HCT116 (cell line): Measurements from ENCODE around the gene RASAL2. TPM values are rescaled to one million over a fixed set of nuclear protein-coding genes. Genes with fewer than 3 reads are reported as not detected.

ENCODE experiments used
- ATAC-seq: fragments of 200-7000 bp; cut with Tn5 transposase; 2 replicates; pipeline ENCODE4 v1.9.1; 2020; ENCODE audit warnings: mild to moderate bottlenecking, moderate library complexity
- BruUV-seq: library from RNA; stranded (reverse); fragments of 400-500 nt; replicated peaks from 2 replicates; lab custom pipeline; 2021; lab: Mats Ljungman, UMichigan
- CTCF ChIA-PET: fragments of 300-600 bp; sonication (Branson Sonifier 250); formaldehyde crosslinking; loops from one replicate; lab custom pipeline; 2021; ENCODE audit warnings: antibody characterized with exemption; lab: Charles Lee
- POLR2A ChIA-PET: fragments of 300-600, 350-600 bp; sonication (Branson Sonifier 250); formaldehyde crosslinking; loops from one replicate; lab custom pipeline; 2021; ENCODE audit warnings: antibody characterized with exemption; lab: Charles Lee
- RAD21 ChIA-PET, 2 experiments: fragments of 300-600 bp; sonication (Branson Sonifier 250); formaldehyde crosslinking; loops; one replicate each; lab custom pipeline; 2023; ENCODE audit warnings: low total read pairs in 2 of 2; ENCODE audit not compliant: uncharacterized antibody in 2 of 2, unreplicated experiment in 2 of 2, low non-redundant PET in 1 of 2; lab: Charles Lee
- DNase-seq: peaks from one replicate; pipeline ENCODE4 v3.0.0-alpha.2; 2010; ENCODE audit warnings: low read depth, low spot score
- H2AFZ ChIP-seq: fragments of 200-600 bp; shearing (Covaris generic), sonication (generic); 2 replicates; pipeline ENCODE4 v1.6.1; 2017; ENCODE audit warnings: low read depth, mixed run types, mixed read lengths, antibody characterized with exemption, low read length; ENCODE audit not compliant: poor library complexity, severe bottlenecking
- H3K27ac ChIP-seq: 2 replicates; pipeline ENCODE4 v1.5.1; 2012; ENCODE audit warnings: low read depth, low read length
- H3K27me3 ChIP-seq: fragments of 200-600 bp; sonication (generic); 2 replicates; pipeline ENCODE4 v1.6.1; 2016; ENCODE audit warnings: mixed run types, low read length, mixed read lengths; ENCODE audit not compliant: insufficient read depth
- H3K36me3 ChIP-seq, 2 experiments: fragments of 200-500 bp in 1 of 2; fragments of 200-600 bp in 1 of 2; sonication (Bioruptor generic) in 1 of 2; sonication (generic) in 1 of 2; 2 replicates each; pipeline versions ENCODE4 v1.5.1 to v1.6.1; 2014 to 2016; ENCODE audit warnings: low read length in 2 of 2, inconsistent platforms in 1 of 2, mixed read lengths in 1 of 2, mixed run types in 1 of 2; ENCODE audit not compliant: insufficient read depth in 2 of 2, control insufficient read depth in 1 of 2
- H3K4me1 ChIP-seq, 2 experiments: fragments of 200-600 bp in 1 of 2; sonication (generic) in 1 of 2; 2 replicates each; pipeline versions ENCODE4 v1.5.1 to v1.6.1; 2012 to 2017; ENCODE audit warnings: low read length in 2 of 2, inconsistent platforms in 1 of 2, mild to moderate bottlenecking in 1 of 2, mixed read lengths in 1 of 2, mixed run types in 1 of 2, moderate library complexity in 1 of 2; ENCODE audit not compliant: insufficient read depth in 2 of 2, control insufficient read depth in 1 of 2
- H3K4me2 ChIP-seq: fragments of 200-600 bp; sonication (generic); 2 replicates; pipeline ENCODE4 v1.6.1; 2017; ENCODE audit warnings: mixed run types, low read length, mixed read lengths
- H3K4me3 ChIP-seq, 2 experiments: fragments of 200-600 bp in 1 of 2; sonication (generic) in 1 of 2; replicated peaks in 1 of 2; 2 replicates each; pipeline ENCODE4 v1.5.1; 2011 to 2016; ENCODE audit warnings: low read length in 2 of 2, control low read depth in 1 of 2, low read depth in 1 of 2, mild to moderate bottlenecking in 1 of 2, mixed read lengths in 1 of 2, mixed run types in 1 of 2
- H3K79me2 ChIP-seq: fragments of 200-600 bp; sonication (generic); 2 replicates; pipeline ENCODE4 v1.6.1; 2017; ENCODE audit warnings: mild to moderate bottlenecking, mixed run types, low read length, moderate library complexity, mixed read lengths; ENCODE audit not compliant: insufficient read depth
- H3K9ac ChIP-seq: fragments of 200-600 bp; sonication (generic); 2 replicates; pipeline ENCODE4 v1.6.1; 2016; ENCODE audit warnings: low read length, mixed read lengths
- H3K9me2 ChIP-seq: fragments of 200-600 bp; sonication (generic), shearing (Covaris generic); 2 replicates; pipeline ENCODE4 v1.6.1; 2017; ENCODE audit warnings: mixed run types, mild to moderate bottlenecking, moderate library complexity; ENCODE audit not compliant: insufficient read depth
- H3K9me3 ChIP-seq, 2 experiments: fragments of 200-500 bp in 1 of 2; fragments of 200-600 bp in 1 of 2; sonication (Bioruptor generic) in 1 of 2; sonication (generic) in 1 of 2; 2 replicates each; pipeline ENCODE4 v1.6.1; 2014 to 2017; ENCODE audit warnings: low read length in 2 of 2, mixed read lengths in 2 of 2, inconsistent platforms in 1 of 2, low read depth in 1 of 2, mild to moderate bottlenecking in 1 of 2, mixed run types in 1 of 2, moderate library complexity in 1 of 2; ENCODE audit not compliant: control insufficient read depth in 1 of 2, insufficient read depth in 1 of 2
- H4K20me1 ChIP-seq: fragments of 200-600 bp; sonication (generic), shearing (Covaris generic); 2 replicates; pipeline ENCODE4 v1.6.1; 2017; ENCODE audit warnings: mixed run types, mild to moderate bottlenecking, moderate library complexity; ENCODE audit not compliant: insufficient read depth
- CEBPB ChIP-seq: IDR thresholded peaks from 2 replicates; pipeline ENCODE4 v1.6.1; 2012; ENCODE audit warnings: low read depth
- ELF1 ChIP-seq: IDR thresholded peaks from 2 replicates; pipeline ENCODE4 v1.6.1; 2012; ENCODE audit warnings: low read depth, borderline replicate concordance
- FOSL1 ChIP-seq: IDR thresholded peaks from 2 replicates; pipeline ENCODE4 v1.6.1; 2012; ENCODE audit warnings: low read depth
- MAX ChIP-seq: IDR thresholded peaks from 2 replicates; pipeline ENCODE4 v1.6.1; 2012
- RAD21 ChIP-seq: IDR thresholded peaks from 2 replicates; pipeline ENCODE4 v1.6.1; 2012; ENCODE audit warnings: low read depth, mild to moderate bottlenecking
- REST ChIP-seq: IDR thresholded peaks from 2 replicates; pipeline ENCODE4 v1.6.1; 2012; ENCODE audit warnings: low read depth
- SIN3A ChIP-seq: IDR thresholded peaks from 2 replicates; pipeline ENCODE4 v1.6.1; 2012; ENCODE audit warnings: low read depth
- TCF7L2 ChIP-seq: IDR thresholded peaks from 2 replicates; pipeline ENCODE4 v1.7.0; 2011; ENCODE audit warnings: borderline replicate concordance, inconsistent platforms; ENCODE audit not compliant: insufficient read depth, insufficient read length; ENCODE audit errors: extremely low read depth
- intact Hi-C: fragments of 100-400 bp; cut with micrococcal nuclease; formaldehyde crosslinking; loops from 2 replicates; pipeline ENCODE4 v1.10.0; 2022
- total RNA-seq: library from RNA; stranded (reverse); gene quantifications from one replicate; pipeline ENCODE4 v1.2.1, GENCODE V29; 2021; ENCODE audit not compliant: unreplicated experiment
- TF ChIP-seq, protein P1 (sequence below): IDR thresholded peaks from 2 replicates; pipeline ENCODE4 v1.6.1; 2011; ENCODE audit warnings: mild to moderate bottlenecking, low read length, moderate library complexity; ENCODE audit not compliant: insufficient replicate concordance; ENCODE audit errors: extremely low read depth

RASAL2 gene
- total RNA-seq, 1 experiment from 2014 or later: 11.7 TPM

DNA sequence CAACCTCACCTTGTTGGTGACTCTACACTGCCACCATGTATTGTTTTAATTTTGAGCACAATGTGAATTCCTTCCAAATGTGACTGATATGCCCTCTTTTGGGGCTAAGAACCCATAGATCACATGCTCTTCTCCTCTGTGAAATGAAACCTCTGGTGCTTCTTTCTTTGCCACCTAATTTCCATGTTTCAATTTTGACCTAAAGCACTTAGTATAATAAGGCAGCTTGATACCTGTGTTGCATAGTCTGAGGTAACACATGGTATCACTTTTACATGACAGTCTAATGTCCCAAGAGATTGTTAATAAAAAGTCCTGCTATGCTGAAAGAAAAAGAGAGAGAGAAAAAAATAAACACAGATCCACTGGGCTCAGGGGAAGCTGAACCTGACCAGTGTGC lies 378.6 kb downstream of the RASAL2 start:
- H3K4me2 ChIP-seq: no peak overlapping the region
- no peak for ATAC-seq
- intact Hi-C loops: no loop called here

More for the DNA sequence above, 378.6 kb downstream of the RASAL2 start:
- RAD21 ChIA-PET: no interaction called here
- TF ChIP-seq MAX (no peak), SIN3A (no peak), ELF1 (no peak), CEBPB (no peak), FOSL1 (no peak), TCF7L2 (no peak), REST (no peak), RAD21 (no peak)
- TF ChIP-seq, protein P1, sequence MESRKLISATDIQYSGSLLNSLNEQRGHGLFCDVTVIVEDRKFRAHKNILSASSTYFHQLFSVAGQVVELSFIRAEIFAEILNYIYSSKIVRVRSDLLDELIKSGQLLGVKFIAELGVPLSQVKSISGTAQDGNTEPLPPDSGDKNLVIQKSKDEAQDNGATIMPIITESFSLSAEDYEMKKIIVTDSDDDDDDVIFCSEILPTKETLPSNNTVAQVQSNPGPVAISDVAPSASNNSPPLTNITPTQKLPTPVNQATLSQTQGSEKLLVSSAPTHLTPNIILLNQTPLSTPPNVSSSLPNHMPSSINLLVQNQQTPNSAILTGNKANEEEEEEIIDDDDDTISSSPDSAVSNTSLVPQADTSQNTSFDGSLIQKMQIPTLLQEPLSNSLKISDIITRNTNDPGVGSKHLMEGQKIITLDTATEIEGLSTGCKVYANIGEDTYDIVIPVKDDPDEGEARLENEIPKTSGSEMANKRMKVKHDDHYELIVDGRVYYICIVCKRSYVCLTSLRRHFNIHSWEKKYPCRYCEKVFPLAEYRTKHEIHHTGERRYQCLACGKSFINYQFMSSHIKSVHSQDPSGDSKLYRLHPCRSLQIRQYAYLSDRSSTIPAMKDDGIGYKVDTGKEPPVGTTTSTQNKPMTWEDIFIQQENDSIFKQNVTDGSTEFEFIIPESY: no peak
- Histone ChIP-seq H3K4me3 (no peak overlapping the region), H4K20me1 (no peaks in the 10 kb centered on the region), H3K27ac (no peak overlapping the region), H3K36me3 (no peaks in the 10 kb centered on the region; a peak in 1 of 4 replicates), H3K27me3 (no peaks in the 10 kb centered on the region), H3K79me2 (no peaks in the 10 kb centered on the region), H2AFZ (no peak overlapping the region), H3K9ac (no peak overlapping the region), H3K9me3 (no peaks in the 10 kb centered on the region), H3K4me1 (0 out of 4 replicates have a peak, but pooled peaks cover 2 to 5% of the 10 kb centered on the region in 2 experiments), H3K9me2 (no peaks in the 10 kb centered on the region)
- BruUV-seq: no TSS peak
- CTCF ChIA-PET: no interaction called here
- POLR2A ChIA-PET: no interaction called here
- DNase-seq: no peak
